GM21528 (cell line): ENCODE measurements around the gene GRWD1.

Source experiments
- ATAC-seq: cut with Tn5 transposase; IDR thresholded peaks from one replicate; pipeline ENCODE4 v1.9.1; 2021; ENCODE audit warnings: mild to moderate bottlenecking, moderate library complexity; ENCODE audit not compliant: unreplicated experiment, low FRiP score

GRWD1 gene

DNA sequence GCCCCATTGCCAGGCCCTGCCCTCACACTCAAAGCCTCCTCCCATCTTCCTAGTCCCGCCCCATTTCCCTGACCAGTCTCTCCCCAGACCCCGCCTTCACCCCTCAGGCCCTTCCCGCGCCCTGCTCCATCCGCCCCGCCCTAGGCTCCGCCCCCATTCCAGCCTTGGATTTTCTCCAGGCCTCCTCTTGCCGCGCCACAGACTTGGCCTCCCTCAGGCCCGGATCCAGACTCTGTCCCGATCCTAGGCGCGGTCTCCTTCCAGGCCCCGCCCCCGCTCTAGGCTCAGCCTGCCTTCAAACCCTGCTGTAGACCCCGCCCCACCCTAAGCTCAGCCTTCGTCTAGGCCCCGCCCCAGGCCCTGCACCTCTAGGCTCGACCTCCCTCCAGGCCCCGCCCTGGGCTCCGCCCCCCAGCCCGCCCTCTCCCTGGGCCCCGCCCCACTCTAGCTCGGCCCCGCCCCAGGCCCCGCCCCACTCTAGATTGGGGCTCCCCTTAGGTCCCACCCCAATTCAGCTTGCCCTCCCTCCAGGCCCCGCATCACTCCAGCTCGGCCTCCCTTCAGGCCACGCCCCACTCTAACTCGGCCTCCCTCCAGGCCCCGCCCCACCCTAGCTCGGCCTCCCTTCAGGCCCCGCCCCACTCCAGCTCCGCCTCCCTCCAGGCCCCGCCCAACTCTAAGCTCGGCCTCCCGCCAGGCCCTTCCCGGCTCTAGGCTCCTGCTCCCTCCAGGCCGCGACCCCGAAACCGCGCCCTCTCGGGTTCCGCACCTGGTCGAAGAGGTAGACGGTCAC, 47.3 kb downstream of the GRWD1 start:
- peak; percentile 52 for ATAC-seq

DNA sequence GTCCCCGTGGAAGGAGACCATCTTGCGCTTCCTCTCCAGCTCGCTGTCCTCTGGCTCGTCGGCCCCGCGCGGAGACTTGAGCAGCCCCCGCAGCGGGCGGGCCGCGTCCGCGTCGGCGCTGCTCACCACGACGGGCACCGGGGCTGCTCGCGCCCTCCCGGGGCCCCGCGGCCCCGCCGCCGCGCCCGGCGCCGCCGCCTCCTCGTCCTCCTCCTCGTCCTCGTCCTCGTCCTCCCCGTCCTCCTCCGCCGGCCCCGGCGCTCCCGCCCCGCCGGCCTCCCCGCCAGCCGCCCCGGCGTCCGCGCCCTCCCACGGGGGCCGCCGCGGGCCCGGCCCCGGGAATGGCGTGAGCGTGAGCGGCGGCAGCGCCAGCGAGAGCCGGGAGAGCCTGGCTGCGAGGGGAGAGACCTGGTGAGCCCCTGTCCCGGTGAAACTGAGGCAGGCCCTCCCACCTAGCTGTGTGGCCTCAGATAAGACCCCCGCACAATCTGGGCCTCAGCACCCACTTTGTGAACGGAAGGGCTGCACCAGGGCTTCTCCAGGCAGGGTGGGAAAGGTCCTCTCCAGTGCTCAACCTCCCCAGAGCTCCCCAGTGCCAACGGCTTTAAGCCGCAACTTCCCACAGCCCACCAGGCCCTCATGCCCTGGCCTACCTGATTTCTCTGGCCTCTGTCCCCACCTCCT, 48.1 kb downstream of the GRWD1 start:
- peak; percentile 6 for ATAC-seq

DNA sequence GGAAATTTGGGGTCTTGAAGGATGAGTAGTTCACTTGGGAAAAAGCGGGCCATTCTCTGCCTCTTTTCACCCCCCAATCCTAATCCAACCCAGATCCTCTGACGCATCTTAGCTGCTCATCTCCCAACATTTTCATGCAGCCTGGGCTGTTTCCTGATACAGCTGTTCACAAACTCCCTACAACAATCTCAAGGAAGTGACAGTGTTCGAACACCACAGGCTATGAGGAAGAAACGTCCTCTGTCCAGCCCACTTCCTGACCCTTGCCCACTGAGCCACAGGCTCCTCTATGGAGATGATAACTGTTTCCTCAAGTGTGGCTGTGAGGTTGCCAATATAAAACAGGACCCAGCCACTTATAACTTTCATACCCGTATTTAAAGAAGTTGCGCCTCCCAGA, 49.6 kb downstream of the GRWD1 start:
- ATAC-seq, result no peak

DNA sequence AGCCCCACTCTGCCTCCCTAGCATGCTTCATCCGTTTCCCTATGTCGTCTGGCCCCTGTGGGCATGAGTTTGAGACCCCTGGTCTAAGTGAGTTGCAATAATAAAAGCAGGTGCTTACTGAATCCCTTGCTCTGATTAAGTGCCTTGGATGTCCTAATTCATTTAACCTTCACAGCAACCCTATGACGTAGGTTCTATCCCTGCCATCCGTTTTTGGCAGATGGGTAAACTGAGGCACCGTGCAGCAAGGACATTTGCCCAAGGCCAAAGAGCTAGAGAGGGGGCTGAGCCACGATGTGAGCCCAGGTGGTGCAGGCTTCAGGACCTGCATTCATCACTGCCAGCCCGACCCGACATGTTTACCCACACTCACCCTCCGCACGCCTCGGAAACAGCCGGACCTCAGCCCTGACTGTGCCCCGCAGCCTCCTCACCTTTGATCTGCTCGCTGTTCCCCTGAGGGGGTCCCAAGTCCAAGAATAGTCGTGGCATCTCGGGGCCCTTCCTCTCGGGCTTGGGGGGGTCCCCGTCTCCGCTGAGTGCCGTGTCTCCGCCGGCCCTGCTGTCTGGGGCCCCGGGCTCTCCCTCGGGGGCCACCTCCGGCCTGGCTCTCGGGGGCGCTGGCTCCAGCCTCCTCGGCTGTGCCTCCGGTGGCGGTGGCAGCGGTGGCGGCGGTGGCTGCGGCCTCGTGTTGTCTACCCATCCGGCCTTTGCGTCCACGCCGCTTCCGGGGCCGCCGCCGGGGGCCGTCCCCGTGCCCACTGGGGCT, 51.4 kb downstream of the GRWD1 start:
- ATAC-seq, result no peak

DNA sequence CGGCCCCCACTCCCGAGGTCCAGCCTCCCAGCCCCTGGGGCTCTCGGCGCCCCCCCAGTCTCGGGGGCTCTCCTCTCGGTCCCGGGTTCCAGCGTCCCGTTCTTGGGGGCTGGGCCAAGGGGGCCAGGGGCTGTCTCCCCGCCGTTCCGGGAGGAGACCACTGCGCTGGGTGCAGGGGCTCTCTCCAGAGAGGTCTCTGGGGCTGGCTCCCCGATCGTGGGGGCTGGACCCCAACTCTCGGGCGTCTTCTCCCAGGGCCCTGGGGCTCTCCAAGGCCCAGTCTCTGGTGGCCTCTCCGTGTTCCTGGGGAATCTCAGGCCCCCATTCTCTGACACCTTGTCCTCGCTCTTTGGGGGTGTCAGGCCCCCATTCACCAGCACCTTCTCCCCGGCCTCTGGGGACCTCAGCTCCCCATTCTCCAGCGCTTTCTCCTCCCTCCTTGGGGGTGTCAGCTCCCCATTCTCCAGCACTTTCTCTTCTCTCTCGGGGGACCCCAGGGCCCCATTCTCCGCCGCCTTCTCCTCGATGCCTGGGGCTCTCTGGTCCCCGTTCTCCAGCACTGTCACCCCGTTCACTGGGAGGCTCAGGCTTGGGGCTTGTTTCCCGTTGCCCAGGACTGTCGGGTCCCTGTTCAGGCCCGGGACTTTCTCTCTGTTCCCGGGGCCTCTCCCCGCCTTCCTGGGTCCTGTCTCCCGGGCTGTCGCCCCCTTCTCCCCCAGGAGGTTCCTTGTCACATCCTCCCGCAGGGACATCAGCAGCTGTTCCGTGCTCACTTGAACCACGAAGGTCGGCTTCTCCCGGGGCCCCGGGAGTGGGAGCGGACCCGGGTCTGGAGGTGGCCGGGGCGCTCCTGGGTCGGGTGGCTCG, 52.2 kb downstream of the GRWD1 start:
- no peak for ATAC-seq

DNA sequence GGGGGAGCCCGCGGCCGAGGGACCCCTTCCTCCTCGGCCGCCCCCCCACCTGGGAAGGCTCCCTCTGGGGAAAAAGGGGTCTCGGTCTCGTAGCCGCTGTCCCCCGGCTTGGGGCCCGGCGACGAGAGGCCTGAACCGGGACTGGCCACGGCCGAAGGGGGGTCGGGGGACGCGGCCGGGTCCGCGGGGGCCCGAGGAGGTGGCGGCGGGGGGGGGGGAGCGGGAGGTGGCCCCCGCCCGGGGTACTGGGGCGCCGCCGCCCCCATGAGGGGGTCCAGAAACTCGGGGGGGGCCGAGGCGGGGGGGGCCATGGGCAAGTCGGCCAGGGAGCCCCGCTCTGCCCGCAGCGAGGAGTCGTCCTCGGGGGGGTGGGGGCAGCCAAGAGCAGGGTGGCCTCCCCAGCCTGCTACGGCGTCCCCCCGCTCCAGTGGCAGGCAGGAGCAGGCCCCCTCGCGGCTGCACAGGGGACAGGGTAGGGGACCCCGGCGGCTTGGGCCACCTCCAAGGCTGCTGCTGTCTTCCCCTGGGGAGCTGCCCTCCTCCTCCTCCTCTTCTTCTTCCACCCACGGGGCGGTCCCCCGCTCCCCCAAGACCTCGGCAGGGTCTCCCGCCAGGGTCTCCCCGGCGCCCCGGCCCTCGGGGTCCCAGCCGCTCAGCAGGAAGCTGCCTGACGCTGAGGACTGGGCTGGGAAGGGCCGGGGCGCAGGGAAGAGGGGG, 53.0 kb downstream of the GRWD1 start:
- no peak for ATAC-seq

DNA sequence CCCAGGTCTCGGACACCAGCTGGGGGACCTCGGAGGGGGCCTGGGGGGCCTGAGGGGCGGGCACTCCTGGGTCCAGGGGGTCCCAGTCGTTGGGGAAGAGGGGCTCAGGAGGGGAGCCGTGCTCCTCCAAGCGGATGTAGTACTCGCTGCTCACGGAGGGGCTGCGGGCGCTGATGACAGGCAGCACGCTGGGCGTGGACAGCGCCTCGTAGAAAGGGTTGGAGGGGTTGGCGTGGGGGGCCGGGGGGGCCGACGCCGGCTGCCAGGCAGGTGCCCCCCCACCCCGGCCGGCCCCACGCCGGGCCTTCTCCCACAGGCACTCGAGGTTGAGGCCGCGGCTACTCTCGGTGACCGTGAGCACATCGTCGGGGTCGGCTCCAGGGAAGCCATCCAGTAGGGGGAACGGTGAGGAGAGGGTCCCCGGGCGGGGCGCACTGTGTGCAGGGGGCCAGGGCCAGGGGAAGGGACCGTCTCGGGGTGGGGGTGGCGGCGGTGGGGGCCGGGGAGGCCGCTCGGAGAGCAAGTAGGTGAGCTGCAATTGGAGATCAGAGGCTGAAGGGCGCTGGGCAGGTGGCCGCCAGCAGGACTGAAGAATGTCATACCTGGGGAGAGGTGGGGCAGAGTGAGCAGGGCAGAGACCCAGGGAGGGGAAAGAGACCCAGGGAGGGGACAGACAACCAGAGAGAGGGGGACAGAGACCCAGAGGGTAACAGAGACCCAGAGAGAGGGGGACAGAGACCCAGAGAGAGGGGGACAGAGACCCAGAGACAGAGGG, 53.7 kb downstream of the GRWD1 start:
- ATAC-seq, result no peak

DNA sequence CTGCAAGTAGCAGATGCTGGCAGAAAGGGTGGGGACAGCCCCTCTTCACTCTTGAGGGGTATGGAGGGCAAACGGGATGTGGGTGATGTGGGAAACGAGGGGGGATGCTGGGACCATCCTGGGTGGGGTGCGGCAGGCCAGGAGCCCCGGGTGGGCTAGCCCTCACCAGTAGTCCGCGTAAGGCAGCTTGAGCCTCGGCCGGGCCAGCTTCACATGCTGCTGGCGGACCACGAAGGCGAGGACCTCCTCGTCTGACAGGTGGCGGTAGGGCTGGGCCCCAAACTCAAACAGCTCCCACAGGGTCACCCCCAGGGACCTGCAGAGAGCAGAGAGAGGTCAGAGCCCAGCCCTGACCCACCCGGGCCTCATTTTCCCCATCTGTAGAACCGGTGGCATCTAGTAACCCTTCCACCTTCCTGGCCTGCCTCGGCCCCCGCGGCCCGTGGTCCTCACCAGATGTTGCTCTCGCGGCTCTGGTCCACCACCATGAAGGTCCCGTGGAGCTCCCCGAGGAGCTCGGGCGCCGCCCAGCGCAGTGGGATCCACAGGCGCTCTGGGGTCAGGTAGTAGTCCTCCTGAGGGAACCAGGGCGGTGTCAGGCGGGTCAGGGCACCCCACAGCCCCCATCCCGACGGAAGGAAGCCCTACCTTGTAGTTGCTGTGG, 55.2 kb downstream of the GRWD1 start:
- no peak for ATAC-seq

DNA sequence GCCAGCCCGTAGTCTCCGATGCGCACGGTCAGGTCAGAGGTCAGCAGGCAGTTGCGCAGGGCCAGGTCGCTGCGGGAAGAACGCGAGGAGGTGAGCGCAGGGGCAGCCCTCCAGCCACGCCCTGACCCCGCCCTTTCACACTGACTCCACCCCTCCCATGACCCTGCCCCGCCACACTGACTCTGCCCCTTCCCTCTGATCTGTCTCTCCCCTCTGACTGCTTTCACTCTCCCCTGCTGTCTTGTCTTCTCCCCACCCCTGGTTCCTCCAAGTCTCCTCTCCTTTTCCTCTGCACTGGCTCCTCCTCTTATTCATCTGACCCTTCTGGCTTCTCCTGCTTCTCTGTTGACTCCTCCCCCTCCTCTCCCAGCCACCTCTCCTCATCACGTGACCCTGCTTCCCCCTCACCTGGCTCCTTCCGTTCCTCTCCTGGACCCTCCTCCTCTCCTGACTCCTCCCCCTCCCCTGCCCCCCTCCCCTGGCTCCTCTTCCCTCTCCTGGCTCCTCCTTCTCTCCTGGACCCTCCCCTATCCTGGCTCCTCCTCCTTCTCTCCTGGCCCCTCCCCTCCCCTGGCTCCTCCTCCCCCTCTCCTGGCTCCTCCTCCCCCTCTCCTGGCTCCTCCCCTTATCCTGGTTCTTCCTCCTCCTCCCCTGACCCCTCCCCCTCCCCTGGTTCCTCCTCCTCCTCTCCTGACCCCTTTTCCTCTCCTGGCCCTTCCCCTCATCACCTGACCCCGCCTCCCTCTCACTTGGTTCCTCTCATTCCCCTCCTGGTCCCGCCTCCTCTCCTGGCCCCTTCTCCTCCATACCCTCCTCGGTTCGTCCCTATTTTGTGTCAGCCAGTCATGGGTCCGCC, 55.9 kb downstream of the GRWD1 start:
- no peak for ATAC-seq

DNA sequence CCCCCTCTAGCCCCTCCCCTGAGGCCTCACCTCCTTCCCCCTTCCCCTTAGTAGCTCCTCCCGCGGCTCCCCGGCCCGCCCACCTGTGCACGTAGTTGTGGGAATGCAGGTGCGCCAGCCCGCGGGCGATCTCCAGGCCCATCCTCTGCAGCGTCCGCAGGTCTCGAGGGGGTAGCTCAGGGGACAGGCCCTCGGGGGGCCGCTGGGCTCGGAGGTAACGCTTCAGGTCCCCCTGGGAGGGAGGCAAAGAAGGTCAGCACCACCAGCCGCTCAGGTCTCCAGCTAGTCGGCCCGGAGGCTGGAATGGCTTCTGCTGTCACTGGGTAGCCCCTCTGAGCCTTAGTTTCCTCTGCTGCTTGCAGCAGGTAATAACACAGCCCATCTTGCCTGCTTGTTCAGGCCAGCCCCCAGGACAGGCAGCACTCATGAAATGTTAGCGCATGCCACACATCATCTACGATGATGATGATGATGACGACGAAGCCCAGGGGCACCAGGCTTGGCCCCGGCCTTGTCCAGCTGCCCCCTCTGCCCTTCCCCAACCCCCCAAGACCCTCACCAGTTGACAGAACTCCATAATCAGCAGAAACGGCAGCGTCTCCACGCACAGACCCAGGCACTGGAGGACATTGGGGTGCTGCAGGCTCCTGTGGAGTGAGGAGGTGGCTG, 56.7 kb downstream of the GRWD1 start:
- no peak for ATAC-seq

DNA sequence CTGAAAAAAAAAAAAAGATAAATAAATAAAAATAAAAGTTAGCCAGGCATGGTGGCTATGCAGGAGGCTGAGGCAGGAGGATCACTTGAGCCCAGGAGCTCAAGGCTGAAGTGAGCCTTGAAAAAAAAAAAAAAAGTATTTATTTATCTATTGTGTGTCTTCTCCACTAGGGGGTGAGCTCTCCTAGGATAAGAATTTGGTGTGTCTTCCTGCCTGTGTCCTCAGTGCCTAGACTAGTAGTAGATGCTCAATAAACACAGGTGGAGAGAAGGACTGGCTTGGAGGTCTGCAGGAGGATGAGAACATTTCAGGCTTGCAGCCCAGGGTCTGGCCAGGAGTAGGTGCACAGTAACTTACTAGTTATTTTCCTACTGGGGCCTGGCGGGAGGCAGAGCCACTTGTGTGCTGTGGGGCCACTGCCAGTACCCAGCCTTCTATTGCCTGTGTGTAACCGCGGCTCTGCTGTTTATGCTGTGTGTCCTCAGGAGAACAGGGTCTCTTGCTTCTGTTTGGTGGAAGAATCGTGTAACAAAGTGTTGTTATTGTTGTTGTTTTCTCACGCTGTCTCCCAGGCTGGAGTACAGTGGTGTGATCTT, 60.5 kb downstream of the GRWD1 start:
- no peak for ATAC-seq
